Keratinocyte (primary cell): ENCODE data around the gene ASPN. TPM values are rescaled to one million over a fixed set of nuclear protein-coding genes. Genes with fewer than 3 reads are reported as not detected.

Source experiments
- DNase-seq: peaks from one replicate; pipeline ENCODE4 v3.0.0-alpha.2; 2011; ENCODE audit warnings: low read depth, missing footprints, low spot score
- FAIRE-seq: peaks from 2 replicates; lab custom pipeline; 2011; peaks lifted over from hg19 to GRCh38; lab: Jason Lieb, UNC
- H2AFZ ChIP-seq: 2 replicates; pipeline ENCODE4 v1.6.0; 2012; ENCODE audit warnings: low read length, control low read depth, inconsistent platforms; ENCODE audit not compliant: control insufficient read depth
- H3K27ac ChIP-seq: 2 replicates; pipeline ENCODE4 v1.5.1; 2011; ENCODE audit warnings: low read length; ENCODE audit not compliant: control insufficient read depth, insufficient read depth
- H3K27me3 ChIP-seq: 3 replicates; pipeline ENCODE4 v1.6.0; 2011; ENCODE audit warnings: low read length; ENCODE audit not compliant: control insufficient read depth, insufficient read depth; ENCODE audit errors: extremely low read depth
- H3K36me3 ChIP-seq, 2 experiments: 2 replicates in 1 of 2; 3 replicates in 1 of 2; pipeline ENCODE4 v1.5.1; 2011; ENCODE audit warnings: low read length in 2 of 2, mild to moderate bottlenecking in 1 of 2; ENCODE audit not compliant: control insufficient read depth in 2 of 2, insufficient read depth in 2 of 2; ENCODE audit errors: extremely low read depth in 1 of 2
- H3K4me1 ChIP-seq: 3 replicates; pipeline ENCODE4 v1.5.1; 2011; ENCODE audit warnings: low read length; ENCODE audit not compliant: control insufficient read depth, insufficient read depth; ENCODE audit errors: extremely low read depth
- H3K4me2 ChIP-seq: 3 replicates; pipeline ENCODE4 v1.6.0; 2011; ENCODE audit warnings: low read depth, low read length; ENCODE audit not compliant: control insufficient read depth, insufficient read depth; ENCODE audit errors: extremely low read depth
- H3K4me3 ChIP-seq, 3 experiments: fragments of 200-600 bp in 1 of 3; sonication (generic) in 1 of 3; 2 replicates in 2 of 3; 3 replicates in 1 of 3; pipeline ENCODE4 v1.5.1; 2011 to 2016; ENCODE audit warnings: low read length in 3 of 3, mild to moderate bottlenecking in 3 of 3, control low read depth in 2 of 3, inconsistent platforms in 1 of 3, low read depth in 1 of 3, mixed read lengths in 1 of 3, mixed run types in 1 of 3, moderate library complexity in 1 of 3; ENCODE audit not compliant: control insufficient read depth in 2 of 3, insufficient read depth in 2 of 3; ENCODE audit errors: extremely low read depth in 1 of 3
- H3K79me2 ChIP-seq: 2 replicates; pipeline ENCODE4 v1.6.0; 2012; ENCODE audit warnings: low read length; ENCODE audit not compliant: control insufficient read depth, insufficient read depth
- H3K9ac ChIP-seq: 3 replicates; pipeline ENCODE4 v1.6.0; 2011; ENCODE audit warnings: low read length; ENCODE audit not compliant: control insufficient read depth, insufficient read depth; ENCODE audit errors: extremely low read depth
- H3K9me1 ChIP-seq: 3 replicates; pipeline ENCODE4 v1.6.0; 2011; ENCODE audit warnings: low read length; ENCODE audit not compliant: control insufficient read depth, insufficient read depth; ENCODE audit errors: extremely low read depth
- H3K9me3 ChIP-seq: 2 replicates; pipeline ENCODE4 v1.5.1; 2012; ENCODE audit warnings: low read depth, low read length; ENCODE audit not compliant: control insufficient read depth
- H4K20me1 ChIP-seq: 3 replicates; pipeline ENCODE4 v1.6.0; 2011; ENCODE audit warnings: low read length; ENCODE audit not compliant: control insufficient read depth, insufficient read depth; ENCODE audit errors: extremely low read depth
- CTCF ChIP-seq, 3 experiments: IDR thresholded peaks in 1 of 3; conservative IDR thresholded peaks in 1 of 3; optimal IDR thresholded peaks in 1 of 3; 2 replicates in 2 of 3; 3 replicates in 1 of 3; pipeline versions ENCODE3 to v1.5.1; 2011; ENCODE audit warnings: low read length in 3 of 3, mild to moderate bottlenecking in 3 of 3, moderate library complexity in 2 of 3, control low read depth in 1 of 3, inconsistent platforms in 1 of 3; ENCODE audit not compliant: insufficient read depth in 2 of 3; ENCODE audit errors: extremely low read depth in 1 of 3
- EZH2 ChIP-seq: IDR thresholded peaks from one replicate; pipeline ENCODE4 v1.6.1; 2012; ENCODE audit warnings: inconsistent platforms, mild to moderate bottlenecking, low read length, moderate library complexity
- dilution Hi-C: fragments of 300-500 bp; cut with MboI; formaldehyde crosslinking; loops from one replicate; pipeline ENCODE4 v1.7.0; 2020; ENCODE audit warnings: low sequenced_read_pairs; ENCODE audit not compliant: extremely low pct_ligation_motif_present
- polyA plus RNA-seq, 5 experiments: library from polyadenylated mRNA; depleted of rRNA in 3 of 5; stranded (reverse) in 3 of 5; stranded (forward) in 1 of 5; unstranded in 1 of 5; fragments of >200 nt; gene quantifications; 1 replicate in 1 of 5; 2 replicates in 3 of 5; 3 replicates in 1 of 5; pipeline versions ENCODE4 v1.2.1 to v1.2.3, GENCODE V29; 2011 to 2012; ENCODE audit warnings: missing spikeins in 2 of 5, low read depth in 1 of 5, low replicate concordance in 1 of 5

Gene ASPN
- polyA plus RNA-seq, 1 donor (not counting 4 experiments of a cell fraction or from before 2014, with no cell fraction given): 0.63 TPM

GRCh38 chr9:92525306-92525705, 43.0 kb upstream of the ASPN start:
- no peaks in the 10 kb centered on the region for H3K9me1 ChIP-seq
- no peak overlapping the region for H3K4me3 ChIP-seq
- DNase-seq (no peak), FAIRE-seq (no peak)
- H3K27me3 ChIP-seq: no peaks in the 10 kb centered on the region
- H3K9ac ChIP-seq: no peak overlapping the region
- no peaks in the 10 kb centered on the region for H4K20me1 ChIP-seq
- dilution Hi-C loops: no loop called here
- no peak overlapping the region for H3K27ac ChIP-seq
- no peaks in the 10 kb centered on the region for H3K36me3 ChIP-seq
- no peak overlapping the region for H3K4me2 ChIP-seq
- no peaks in the 10 kb centered on the region for H3K79me2 ChIP-seq
- no peaks in the 10 kb centered on the region for H3K4me1 ChIP-seq
- no peak overlapping the region for H2AFZ ChIP-seq
- no peak for TF ChIP-seq EZH2
- TF ChIP-seq CTCF (optimal IDR thresholded peaks at IDR 0.05 in 1 of 3, IDR thresholded peaks at IDR 0.05 in 1 of 3, conservative IDR thresholded peaks at IDR 0.05 in 1 of 3; ENCODE audit: extremely low read depth in 1 of 3, insufficient read depth in 2 of 3, low read length in 3 of 3): no peak
- H3K9me3 ChIP-seq: no peaks in the 10 kb centered on the region

GRCh38 chr9:92524881-92525280, 42.6 kb upstream of the ASPN start:
- DNase-seq (no peak), FAIRE-seq (no peak)

More at GRCh38 chr9:92524881-92525280, 42.6 kb upstream of the ASPN start:
- Histone ChIP-seq H4K20me1 (no peaks in the 10 kb centered on the region), H3K9me3 (no peaks in the 10 kb centered on the region), H3K4me3 (no peak overlapping the region), H3K9me1 (no peaks in the 10 kb centered on the region), H3K4me1 (no peaks in the 10 kb centered on the region), H3K36me3 (no peaks in the 10 kb centered on the region), H3K27ac (no peak overlapping the region), H3K9ac (no peak overlapping the region), H2AFZ (no peak overlapping the region), H3K27me3 (no peaks in the 10 kb centered on the region), H3K4me2 (no peak overlapping the region), H3K79me2 (no peaks in the 10 kb centered on the region)
- dilution Hi-C loops: no loop called here
- no peak for TF ChIP-seq CTCF (optimal IDR thresholded peaks at IDR 0.05 in 1 of 3, IDR thresholded peaks at IDR 0.05 in 1 of 3, conservative IDR thresholded peaks at IDR 0.05 in 1 of 3; ENCODE audit: extremely low read depth in 1 of 3, insufficient read depth in 2 of 3, low read length in 3 of 3)
- no peak for TF ChIP-seq EZH2
